ENCODE data around the gene BTBD3. TPM values are rescaled to one million over a fixed set of nuclear protein-coding genes. Genes with fewer than 3 reads are reported as not detected.

The BTBD3 gene
- 14.8 and 26.8 TPM in 2 replicates for total RNA-seq

GRCh38 chr20:11917663-11918062, at the start of gene BTBD3:
Gene BTBD3, plus strand, starts transcription at chr20:11917893. Its CDS starts 383 bp downstream, at chr20:11918276.

Data from smooth muscle cell of the umbilical artery (primary cell).